GM18870 (cell line): ENCODE results near the gene VRK1.

Source experiments
- ATAC-seq: cut with Tn5 transposase; IDR thresholded peaks from one replicate; pipeline ENCODE4 v1.9.1; 2021; ENCODE audit warnings: moderate library complexity; ENCODE audit not compliant: unreplicated experiment

The VRK1 gene

DNA sequence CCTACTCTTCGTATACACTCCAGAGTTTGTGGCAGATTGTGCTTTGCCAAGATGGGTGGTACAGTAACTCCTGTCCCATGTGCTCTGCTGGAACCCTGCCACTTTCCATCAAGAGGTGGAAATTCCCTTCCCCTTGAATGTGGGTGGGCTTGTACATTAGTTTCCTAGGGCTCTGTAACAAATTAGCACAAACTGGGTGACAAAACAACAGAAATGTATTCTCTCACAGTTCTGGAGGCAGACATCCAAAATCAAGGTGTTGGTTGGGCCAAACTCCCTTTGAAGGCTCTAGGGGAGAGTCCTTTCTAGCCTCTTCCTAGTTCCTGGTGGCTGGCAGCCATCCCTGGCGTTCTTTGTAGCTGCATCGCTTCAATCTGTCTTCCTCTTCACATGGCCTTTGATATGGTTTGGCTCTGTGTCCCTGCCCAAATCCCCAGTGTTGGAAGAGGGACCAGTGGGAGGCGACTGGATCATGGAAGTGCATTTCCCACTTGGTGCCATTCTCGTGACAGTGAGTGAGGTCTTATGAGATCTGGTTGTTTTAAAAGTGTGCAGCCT, 117.5 kb downstream of the VRK1 start:
- no peak for ATAC-seq

DNA sequence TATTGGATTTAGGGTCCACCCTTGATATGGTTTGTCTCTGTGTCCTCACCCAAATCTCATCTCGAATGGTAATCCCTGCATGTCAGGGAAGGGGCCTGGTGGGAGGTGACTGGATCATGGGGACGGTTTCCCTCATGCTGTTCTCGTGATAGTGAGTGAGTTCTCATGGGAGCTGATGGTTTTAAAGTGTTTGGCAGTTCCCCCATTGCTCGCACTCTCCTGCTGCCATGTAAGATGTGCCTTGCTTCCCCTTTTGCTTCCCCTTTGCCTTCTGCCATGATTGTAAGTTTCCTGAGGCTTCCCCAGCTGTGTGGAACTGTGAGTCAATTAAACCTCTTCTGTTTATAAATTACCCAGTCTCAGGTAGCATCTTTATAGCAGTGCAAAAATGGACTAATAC, 118.3 kb downstream of the VRK1 start:
- no peak for ATAC-seq

GRCh38 chr14:96916751-96917150, 119.6 kb downstream of the VRK1 start:
- ATAC-seq, result no peak

DNA sequence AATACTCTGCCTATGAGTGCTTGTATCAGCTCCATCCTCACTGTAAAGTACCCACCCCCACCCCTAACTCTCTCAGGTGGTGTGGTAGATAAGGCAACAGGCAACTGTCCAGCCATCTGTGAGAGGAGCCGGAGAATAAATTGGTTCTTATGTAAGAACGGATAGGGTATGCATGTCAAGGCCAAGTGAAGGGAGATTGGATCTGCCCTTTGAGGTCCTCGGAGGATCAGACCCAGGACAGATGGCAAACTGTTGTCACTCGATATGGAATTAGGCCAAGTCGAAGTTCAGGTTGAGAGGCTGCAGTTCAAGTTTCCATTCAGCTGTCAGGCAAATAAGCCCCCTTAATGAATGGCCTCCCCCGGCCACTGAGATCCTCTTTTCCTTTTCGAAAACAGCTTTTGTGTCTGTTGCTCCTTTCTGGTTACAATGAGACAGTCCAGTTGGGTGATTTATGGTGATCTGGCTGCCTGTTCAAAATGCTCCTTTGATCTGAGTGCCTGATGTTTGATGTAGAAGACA, 120.3 kb downstream of the VRK1 start:
- ATAC-seq, result no peak

DNA sequence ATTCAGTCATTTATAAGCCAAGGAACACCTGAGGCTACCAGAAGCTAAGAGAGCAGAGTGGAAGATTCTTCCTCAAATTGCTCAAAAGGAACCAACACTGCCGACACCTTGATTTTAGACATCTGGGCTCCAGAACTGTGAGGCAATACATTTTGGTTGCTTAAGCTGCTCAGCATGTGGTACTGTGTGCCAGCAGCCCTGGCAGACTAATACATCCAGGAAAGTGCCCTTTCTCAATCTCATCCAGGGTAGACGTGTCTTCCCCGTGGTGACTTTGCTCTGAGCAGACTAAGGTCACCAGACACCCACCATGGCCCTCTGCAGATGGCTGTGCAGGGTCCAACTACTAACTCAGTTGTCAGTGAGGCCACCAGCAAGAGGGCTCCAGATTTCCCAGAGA, 122.8 kb downstream of the VRK1 start:
- ATAC-seq, result no peak

GRCh38 chr14:96920820-96921219, 123.6 kb downstream of the VRK1 start:
- ATAC-seq, result no peak

- no peak for ATAC-seq
Measured at GRCh38 chr14:96922986-96923385, 125.8 kb downstream of the VRK1 start.

DNA sequence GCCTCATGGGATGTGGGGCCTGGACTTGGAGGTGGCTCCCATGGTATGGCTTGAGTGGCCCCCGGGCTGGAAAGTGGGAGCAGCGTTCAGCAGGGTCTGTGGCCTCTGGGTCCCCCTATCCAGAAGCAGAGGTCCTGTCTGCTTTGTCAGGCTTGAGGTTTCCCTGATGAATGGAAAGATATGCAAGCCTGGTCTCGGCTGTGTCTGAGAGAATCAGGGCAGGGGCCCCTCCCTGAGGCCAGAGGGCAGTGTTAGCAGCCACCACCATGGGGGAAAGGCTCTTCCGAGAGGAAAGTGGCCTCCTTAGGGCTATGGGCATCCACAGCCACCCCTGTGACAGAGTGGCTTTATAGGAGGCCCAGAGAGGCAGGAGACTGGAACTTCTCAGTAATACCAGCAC, 128.2 kb downstream of the VRK1 start:
- no peak for ATAC-seq

DNA sequence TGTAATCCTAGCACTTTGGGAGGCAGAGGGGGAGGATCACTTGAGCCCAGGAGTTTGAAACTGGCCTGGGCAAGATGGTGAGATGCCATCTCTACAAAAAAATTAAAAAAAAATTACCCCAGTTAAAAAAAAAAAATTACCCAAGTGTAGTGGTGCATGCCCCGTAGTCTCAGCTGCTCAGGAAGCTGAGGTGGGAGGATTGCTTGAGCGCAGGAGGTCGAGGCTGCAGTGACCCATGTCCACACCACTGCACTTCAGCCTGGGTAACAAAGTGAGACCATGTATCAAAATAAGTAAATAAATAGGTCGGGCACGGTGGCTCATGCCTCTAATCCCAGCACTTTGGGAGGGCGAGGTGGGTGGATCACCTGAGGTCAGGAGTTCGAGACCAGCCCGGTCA, 128.8 kb downstream of the VRK1 start:
- no peak for ATAC-seq

GRCh38 chr14:96928779-96929380, 131.7 kb downstream of the VRK1 start:
- ATAC-seq, result no peak

GRCh38 chr14:96929950-96930349, 132.8 kb downstream of the VRK1 start:
- ATAC-seq, result no peak

DNA sequence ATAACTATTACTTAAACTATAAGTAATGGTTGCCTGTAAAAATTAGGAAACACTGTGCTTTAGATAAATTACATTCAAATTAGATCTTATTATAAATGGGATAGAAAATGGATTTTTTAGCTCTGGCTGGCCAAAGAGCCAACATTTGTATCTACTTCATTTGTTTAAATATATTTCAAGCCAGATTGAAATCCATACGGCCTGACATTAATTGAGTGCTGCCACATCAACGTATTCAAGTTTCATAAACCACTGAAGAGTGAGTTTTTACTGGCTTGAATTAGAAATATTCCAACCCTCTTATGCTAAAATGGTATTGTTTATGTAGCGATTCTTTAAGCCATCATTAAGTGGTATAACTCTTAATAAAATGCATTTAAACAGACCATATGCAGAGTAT, 133.3 kb downstream of the VRK1 start:
- no peak for ATAC-seq
